CD8-positive, alpha-beta memory T cell (primary cell): ENCODE measurements around the gene IL13. TPM values are rescaled to one million over a fixed set of nuclear protein-coding genes. Genes with fewer than 3 reads are reported as not detected.
"Not testable (repeated sequence)": the region's sequence is repeated elsewhere in the genome, so short reads cannot be mapped to it uniquely, and the experiment has no call there.

Experiments
- CTCF ChIA-PET: fragments of 350-600 bp; sonication (Branson Sonifier 250); formaldehyde crosslinking; loops from one replicate; lab custom pipeline; 2021; ENCODE audit warnings: antibody characterized with exemption; lab: Charles Lee
- POLR2A ChIA-PET: fragments of 350-600 bp; sonication (Branson Sonifier 250); formaldehyde crosslinking; loops from one replicate; lab custom pipeline; 2021; ENCODE audit warnings: antibody characterized with exemption; lab: Charles Lee
- DNase-seq, 5 donors: peaks; one replicate each; pipeline versions ENCODE4 v3.0.0 to v3.0.0-alpha.2; 2020 to 2022; ENCODE audit warnings: mixed read lengths in 1 of 5
- H3K27ac ChIP-seq: one replicate; pipeline ENCODE4 v1.7.0; 2013; ENCODE audit warnings: low read depth, mild to moderate bottlenecking, low read length, moderate library complexity
- H3K27me3 ChIP-seq: 2 replicates; pipeline ENCODE4 v1.7.0; 2013; ENCODE audit warnings: low read length, mild to moderate bottlenecking; ENCODE audit not compliant: insufficient read depth, poor library complexity, severe bottlenecking
- H3K36me3 ChIP-seq: 2 replicates; pipeline ENCODE4 v1.7.0; 2013; ENCODE audit warnings: mild to moderate bottlenecking, low read length, moderate library complexity; ENCODE audit not compliant: insufficient read depth
- H3K4me1 ChIP-seq: 2 replicates; pipeline ENCODE4 v1.7.0; 2013; ENCODE audit warnings: mild to moderate bottlenecking, low read length, moderate library complexity; ENCODE audit not compliant: insufficient read depth
- H3K4me3 ChIP-seq: 2 replicates; pipeline ENCODE4 v1.7.0; 2013; ENCODE audit warnings: mild to moderate bottlenecking, low read length
- H3K9me3 ChIP-seq: 2 replicates; pipeline ENCODE4 v1.7.0; 2013; ENCODE audit warnings: mild to moderate bottlenecking, low read length
- H3K27ac Mint-ChIP-seq, 8 donors: one replicate each; pipeline ENCODE4 v1.8.0; 2020 to 2021; ENCODE audit warnings: mixed read lengths in 8 of 8, mild to moderate bottlenecking in 6 of 8, inconsistent platforms in 3 of 8, moderate library complexity in 3 of 8
- H3K27me3 Mint-ChIP-seq, 2 donors: one replicate each; pipeline ENCODE4 v1.8.0; 2020 to 2021; ENCODE audit warnings: mixed read lengths in 2 of 2, mild to moderate bottlenecking in 1 of 2, moderate library complexity in 1 of 2
- H3K36me3 Mint-ChIP-seq, 3 donors: one replicate each; pipeline ENCODE4 v1.8.0; 2020 to 2021; ENCODE audit warnings: mixed read lengths in 3 of 3, inconsistent platforms in 1 of 3, mild to moderate bottlenecking in 1 of 3
- H3K4me1 Mint-ChIP-seq, 3 donors: one replicate each; pipeline ENCODE4 v1.8.0; 2020 to 2021; ENCODE audit warnings: mixed read lengths in 3 of 3, inconsistent platforms in 1 of 3, mild to moderate bottlenecking in 1 of 3
- H3K4me3 Mint-ChIP-seq, 7 donors: one replicate each; pipeline ENCODE4 v1.8.0; 2020 to 2021; ENCODE audit warnings: mixed read lengths in 7 of 7, mild to moderate bottlenecking in 6 of 7, moderate library complexity in 4 of 7, inconsistent platforms in 2 of 7
- H3K9me3 Mint-ChIP-seq, 5 donors: one replicate each; pipeline ENCODE4 v1.8.0; 2020 to 2022; ENCODE audit warnings: mixed read lengths in 5 of 5, mild to moderate bottlenecking in 3 of 5, moderate library complexity in 2 of 5, inconsistent platforms in 1 of 5
- polyA plus RNA-seq: library from polyadenylated mRNA; unstranded; fragments of 300-500 nt; fragmentation: Illumina TruSeq; gene quantifications from one replicate; pipeline ENCODE4 v1.2.3, GENCODE V29; 2021
- total RNA-seq, 2 experiments: library from RNA; stranded (reverse); gene quantifications; one replicate each; pipeline ENCODE4 v1.2.3, GENCODE V29; 2021

The IL13 gene
- total and polyA plus RNA-seq, 3 experiments from 2014 or later = 65.3 to 69.0 TPM; not detected in 1

DNA sequence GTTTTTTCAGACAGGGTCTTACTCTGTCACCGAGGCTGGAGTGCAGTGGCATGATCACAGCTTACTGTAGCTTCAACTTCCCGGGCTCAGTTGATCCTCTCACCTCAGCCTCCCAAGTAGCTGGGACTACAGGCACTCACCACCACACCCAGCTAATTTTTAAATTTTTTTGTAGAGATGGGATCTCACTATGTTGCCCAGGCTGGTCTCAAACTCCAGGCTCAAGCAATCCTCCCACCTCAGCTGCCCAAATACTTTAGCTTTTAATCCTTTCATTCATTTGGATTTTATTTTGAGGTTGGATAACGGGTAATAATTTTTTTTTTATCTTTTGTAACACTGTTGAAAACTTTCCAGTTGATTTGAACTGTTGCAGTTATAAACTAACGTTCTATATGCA lies 24.4 kb upstream of the IL13 start:
- H3K9me3 ChIP-seq, CTCF ChIA-PET, H3K4me3 ChIP-seq, H3K9me3 Mint-ChIP-seq, POLR2A ChIA-PET, DNase-seq, H3K27ac Mint-ChIP-seq, H3K4me3 Mint-ChIP-seq, H3K4me1 ChIP-seq, H3K27ac ChIP-seq, H3K27me3 ChIP-seq, H3K27me3 Mint-ChIP-seq: not testable (repeated sequence)
- peaks cover 16% of the 10 kb centered on the region for H3K36me3 ChIP-seq
- Mint-ChIP-seq H3K36me3 (peaks cover 8 to 57% (median 25%) of the 10 kb centered on the region in 3 donors), H3K4me1 (peaks cover 10 to 19% (median 18%) of the 10 kb centered on the region in 3 donors)

DNA sequence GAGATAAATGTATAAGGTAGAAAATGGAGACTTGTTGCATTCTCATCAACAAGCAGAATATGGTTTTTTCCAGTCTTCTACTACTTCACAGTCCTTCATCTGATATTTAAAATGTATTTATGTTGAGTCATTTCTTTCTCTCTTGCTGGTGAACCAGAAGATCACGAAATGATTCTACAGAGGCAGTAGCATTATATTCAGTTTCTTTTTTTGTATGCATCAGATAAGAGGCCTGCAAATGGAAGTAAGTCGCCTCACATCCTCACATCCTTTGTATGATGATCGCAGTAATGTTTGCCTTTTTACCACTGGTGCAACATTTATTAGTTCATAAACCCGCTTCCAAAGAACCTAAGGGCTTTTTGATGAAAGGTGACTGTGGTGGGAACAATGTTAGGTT lies 22.1 kb upstream of the IL13 start:
- H3K4me3 Mint-ChIP-seq = no peak overlapping the region
- H3K4me1 Mint-ChIP-seq = peaks cover 0 to 8% (median 7%) of the 10 kb centered on the region in 3 donors
- Histone ChIP-seq H3K4me1 (no peaks in the 10 kb centered on the region), H3K4me3 (no peak overlapping the region), H3K27ac (no peak overlapping the region), H3K36me3 (peaks cover 32% of the 10 kb centered on the region), H3K9me3 (no peaks in the 10 kb centered on the region), H3K27me3 (no peaks in the 10 kb centered on the region)
- no peaks in the 10 kb centered on the region for H3K27me3 Mint-ChIP-seq
- H3K36me3 Mint-ChIP-seq = peaks cover 9 to 64% (median 29%) of the 10 kb centered on the region in 3 donors
- H3K27ac Mint-ChIP-seq = peak overlapping the region in 1 of 8 donors; percentile 2
- POLR2A ChIA-PET = no interaction called here
- DNase-seq = no peak
- H3K9me3 Mint-ChIP-seq = no peaks in the 10 kb centered on the region
- CTCF ChIA-PET = no interaction called here

DNA sequence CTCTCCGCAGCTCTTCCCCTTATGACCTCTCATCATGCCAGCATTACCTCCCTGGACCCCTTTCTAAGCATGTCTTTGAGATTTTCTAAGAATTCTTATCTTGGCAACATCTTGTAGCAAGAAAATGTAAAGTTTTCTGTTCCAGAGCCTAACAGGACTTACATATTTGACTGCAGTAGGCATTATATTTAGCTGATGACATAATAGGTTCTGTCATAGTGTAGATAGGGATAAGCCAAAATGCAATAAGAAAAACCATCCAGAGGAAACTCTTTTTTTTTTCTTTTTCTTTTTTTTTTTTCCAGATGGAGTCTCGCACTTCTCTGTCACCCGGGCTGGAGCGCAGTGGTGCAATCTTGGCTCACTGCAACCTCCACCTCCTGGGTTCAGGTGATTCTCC lies 20.7 kb upstream of the IL13 start:
- DNase-seq = no peak
- no peak overlapping the region for H3K4me3 ChIP-seq
- no peaks in the 10 kb centered on the region for H3K27me3 ChIP-seq
- Mint-ChIP-seq H3K27me3 (no peaks in the 10 kb centered on the region), H3K9me3 (no peaks in the 10 kb centered on the region), H3K4me1 (peaks cover 0 to 8% (median 7%) of the 10 kb centered on the region in 3 donors), H3K4me3 (no peak overlapping the region), H3K36me3 (peaks cover 9 to 69% (median 23%) of the 10 kb centered on the region in 3 donors), H3K27ac (no peak overlapping the region)
- H3K27ac ChIP-seq = no peak overlapping the region
- H3K36me3 ChIP-seq = peaks cover 36% of the 10 kb centered on the region
- no peaks in the 10 kb centered on the region for H3K9me3 ChIP-seq
- ChIA-PET POLR2A (no interaction called here), CTCF (no interaction called here)
- H3K4me1 ChIP-seq = no peaks in the 10 kb centered on the region

DNA sequence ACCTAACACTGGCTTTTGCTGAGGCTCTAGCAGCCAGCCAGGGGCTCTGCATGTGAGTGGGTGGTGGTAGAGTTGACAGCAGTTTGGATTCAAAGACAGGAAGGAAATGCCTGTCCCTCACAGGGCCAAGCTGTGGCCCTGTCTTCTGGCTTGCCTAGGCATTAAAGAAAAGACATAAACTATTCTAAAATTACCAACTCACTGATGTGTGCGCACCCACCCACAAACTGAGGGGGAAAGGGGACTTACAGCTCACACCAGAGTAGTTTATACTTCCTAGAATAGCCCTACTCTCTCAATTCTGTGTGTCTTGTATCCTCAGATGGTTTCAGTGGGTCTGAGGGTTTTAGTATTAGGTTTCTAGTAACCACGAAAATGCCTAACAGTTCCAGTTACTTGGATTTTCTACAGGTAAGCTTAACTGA lies 18.3 kb upstream of the IL13 start:
- H3K27ac ChIP-seq = no peak overlapping the region
- DNase-seq = no peak
- Mint-ChIP-seq H3K9me3 (no peaks in the 10 kb centered on the region), H3K4me1 (peaks cover 0 to 8% (median 7%) of the 10 kb centered on the region in 3 donors), H3K36me3 (peaks cover 16 to 71% (median 30%) of the 10 kb centered on the region in 3 donors), H3K4me3 (no peak overlapping the region), H3K27ac (peak overlapping the region in 2 of 8 donors; percentile 30 to 43), H3K27me3 (no peaks in the 10 kb centered on the region)
- H3K36me3 ChIP-seq = peaks cover 36% of the 10 kb centered on the region
- H3K9me3 ChIP-seq = no peaks in the 10 kb centered on the region
- no peaks in the 10 kb centered on the region for H3K27me3 ChIP-seq
- no peaks in the 10 kb centered on the region for H3K4me1 ChIP-seq
- ChIA-PET POLR2A (no interaction called here), CTCF (no interaction called here)
- no peak overlapping the region for H3K4me3 ChIP-seq

DNA sequence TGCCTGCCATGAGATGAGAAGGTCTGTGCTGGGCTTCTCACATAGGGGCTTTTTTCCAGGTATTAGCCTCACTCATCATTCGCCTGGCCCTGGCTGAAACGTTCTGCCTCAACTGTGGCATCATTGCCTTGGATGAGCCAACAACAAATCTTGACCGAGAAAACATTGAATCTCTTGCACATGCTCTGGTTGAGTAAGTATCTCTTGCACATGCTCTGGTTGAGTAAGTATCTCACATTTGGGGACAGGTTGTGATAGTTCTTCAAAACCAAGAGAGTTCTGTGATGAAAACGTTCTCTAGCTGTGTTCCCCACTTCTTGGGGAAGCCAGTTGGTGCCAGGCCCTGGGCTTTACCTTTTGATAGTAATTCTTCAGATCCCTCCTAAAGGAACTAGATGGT lies 17.4 kb upstream of the IL13 start:
- Mint-ChIP-seq H3K27ac (peak overlapping the region in 2 of 8 donors; percentile 48 to 66), H3K27me3 (no peaks in the 10 kb centered on the region), H3K9me3 (no peaks in the 10 kb centered on the region), H3K36me3 (peaks cover 16 to 68% (median 31%) of the 10 kb centered on the region in 3 donors), H3K4me1 (peaks cover 0 to 4% (median 3%) of the 10 kb centered on the region in 3 donors), H3K4me3 (no peak overlapping the region)
- Histone ChIP-seq H3K4me1 (no peaks in the 10 kb centered on the region), H3K9me3 (no peaks in the 10 kb centered on the region), H3K27ac (no peak overlapping the region), H3K27me3 (no peaks in the 10 kb centered on the region), H3K4me3 (no peak overlapping the region), H3K36me3 (peaks cover 36% of the 10 kb centered on the region)
- no peak for DNase-seq
- ChIA-PET POLR2A (no interaction called here), CTCF (no interaction called here)

DNA sequence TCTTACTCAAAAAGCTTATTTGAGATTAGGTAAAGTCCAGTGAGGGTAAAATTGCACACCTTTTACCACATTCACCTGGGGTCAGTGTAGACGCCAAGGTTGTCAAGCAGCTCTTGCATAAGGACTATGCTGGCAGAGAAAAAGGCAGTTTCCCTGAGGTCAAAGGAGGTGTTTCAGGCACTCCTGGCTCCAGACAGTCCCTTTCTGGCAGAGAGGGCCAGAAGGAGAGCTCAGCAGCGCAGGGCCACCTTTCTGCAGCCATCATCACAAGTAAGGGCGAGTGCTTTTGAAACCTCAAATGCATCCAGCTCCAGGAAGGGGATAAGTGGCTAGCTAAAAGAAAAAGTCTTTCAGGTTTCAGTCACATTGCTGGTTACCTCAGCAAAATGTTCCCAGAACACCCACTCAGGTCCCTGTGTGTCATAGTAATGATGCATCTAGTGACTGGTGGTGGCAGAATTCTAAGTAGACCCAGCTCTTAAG lies 16.7 kb upstream of the IL13 start:
- no peaks in the 10 kb centered on the region for H3K9me3 ChIP-seq
- H3K27me3 Mint-ChIP-seq = no peaks in the 10 kb centered on the region
- no peak for DNase-seq
- H3K27ac Mint-ChIP-seq = no peak overlapping the region
- peaks cover 32% of the 10 kb centered on the region for H3K36me3 ChIP-seq
- H3K9me3 Mint-ChIP-seq = no peaks in the 10 kb centered on the region
- no peaks in the 10 kb centered on the region for H3K4me1 ChIP-seq
- H3K27me3 ChIP-seq = no peaks in the 10 kb centered on the region
- H3K4me1 Mint-ChIP-seq = peaks cover 0 to 3% (median 0%) of the 10 kb centered on the region in 3 donors
- H3K4me3 Mint-ChIP-seq = no peak overlapping the region
- no peak overlapping the region for H3K4me3 ChIP-seq
- no peak overlapping the region for H3K27ac ChIP-seq
- H3K36me3 Mint-ChIP-seq = peaks cover 16 to 65% (median 31%) of the 10 kb centered on the region in 3 donors
- CTCF ChIA-PET = no interaction called here
- POLR2A ChIA-PET = interaction anchor here (0.6 kb wide), 1 partner anchor 201 kb away, joined by 4 read pairs; no protein-coding TSS in a partner anchor

DNA sequence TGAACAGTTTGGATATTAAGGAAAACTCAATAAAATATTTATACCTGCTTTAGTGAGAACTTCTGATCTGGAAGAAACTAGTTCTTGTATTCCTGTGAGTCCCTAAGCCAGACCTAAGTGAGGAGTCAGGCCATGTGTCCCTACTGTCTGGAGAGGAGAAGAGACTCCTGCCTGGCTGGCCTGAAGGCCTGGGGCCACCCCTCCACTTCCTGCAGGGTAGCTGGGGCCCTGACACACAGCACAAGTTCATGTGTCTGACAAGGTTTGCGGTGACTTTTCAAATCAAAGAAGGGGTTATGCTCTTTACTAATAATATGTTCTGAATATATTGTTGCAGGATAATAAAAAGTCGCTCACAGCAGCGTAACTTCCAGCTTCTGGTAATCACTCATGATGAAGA lies 16.1 kb upstream of the IL13 start:
- H3K27me3 ChIP-seq = no peaks in the 10 kb centered on the region
- peak overlapping the region in 1 of 8 donors; percentile 40 for H3K27ac Mint-ChIP-seq
- no peak for DNase-seq
- no peaks in the 10 kb centered on the region for H3K27me3 Mint-ChIP-seq
- no peak overlapping the region for H3K4me3 Mint-ChIP-seq
- H3K4me3 ChIP-seq = no peak overlapping the region
- POLR2A ChIA-PET = interaction anchor here (0.6 kb wide), 1 partner anchor 200 kb away, joined by 4 read pairs; no protein-coding TSS in a partner anchor
- H3K9me3 Mint-ChIP-seq = no peaks in the 10 kb centered on the region
- H3K36me3 ChIP-seq = peaks cover 28% of the 10 kb centered on the region
- H3K27ac ChIP-seq = no peak overlapping the region
- H3K4me1 Mint-ChIP-seq = peaks cover 0 to 3% (median 0%) of the 10 kb centered on the region in 3 donors
- CTCF ChIA-PET = no interaction called here
- no peaks in the 10 kb centered on the region for H3K9me3 ChIP-seq
- H3K4me1 ChIP-seq = no peaks in the 10 kb centered on the region
- peaks cover 16 to 62% (median 29%) of the 10 kb centered on the region in 3 donors for H3K36me3 Mint-ChIP-seq

DNA sequence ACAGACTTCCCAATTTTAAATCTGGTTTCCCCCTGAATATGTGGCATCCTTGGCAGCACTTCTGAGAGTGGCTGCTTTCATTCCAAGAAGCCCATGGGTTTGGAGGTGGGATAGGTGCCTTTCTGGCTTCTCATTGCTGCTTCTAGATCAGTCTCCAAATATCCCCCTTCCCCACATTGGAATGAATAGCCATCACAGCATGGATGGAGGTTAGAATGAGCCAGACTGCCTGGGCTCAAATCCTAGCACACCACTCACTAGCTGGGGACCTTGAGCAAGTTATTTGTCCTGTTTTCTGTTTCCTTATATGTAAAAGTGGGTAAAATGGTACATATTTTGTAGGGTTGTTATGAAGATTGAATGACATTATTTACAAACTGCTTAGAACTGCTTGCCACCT lies 13.8 kb upstream of the IL13 start:
- DNase-seq = no peak
- H3K4me1 Mint-ChIP-seq = no peaks in the 10 kb centered on the region
- Histone ChIP-seq H3K27ac (no peak overlapping the region), H3K9me3 (peaks cover 4% of the 10 kb centered on the region), H3K27me3 (no peaks in the 10 kb centered on the region), H3K4me1 (no peaks in the 10 kb centered on the region), H3K36me3 (peaks cover 17% of the 10 kb centered on the region), H3K4me3 (no peak overlapping the region)
- no peaks in the 10 kb centered on the region for H3K27me3 Mint-ChIP-seq
- peaks cover 18 to 42% (median 18%) of the 10 kb centered on the region in 3 donors for H3K36me3 Mint-ChIP-seq
- H3K4me3 Mint-ChIP-seq = no peak overlapping the region
- peaks cover 11 to 19% (median 13%) of the 10 kb centered on the region in 5 donors for H3K9me3 Mint-ChIP-seq
- peak overlapping the region in 3 of 8 donors; percentile 12 to 58 (median 46) for H3K27ac Mint-ChIP-seq
- ChIA-PET CTCF (no interaction called here), POLR2A (no interaction called here)
